ENCODE results near the gene NPAS3.

GRCh38 chr14:33127531-33127930 lies 188.9 kb downstream of the NPAS3 start:
- TF ChIP-seq CTCF (IDR thresholded peaks at IDR 0.05; ENCODE audit: low read depth, low read length, missing input control) (no peak), RAD21 (IDR thresholded peaks at IDR 0.05) (no peak), ATF3 (IDR thresholded peaks at IDR 0.05) (no peak), SP1 (IDR thresholded peaks at IDR 0.05) (no peak), TAF1 (conservative IDR thresholded peaks at IDR 0.05) (no peak), YY1 (IDR thresholded peaks at IDR 0.05) (no peak), GABPA (IDR thresholded peaks at IDR 0.05 in 1 of 2, conservative IDR thresholded peaks at IDR 0.05 in 1 of 2) (no peak), HNF4G (IDR thresholded peaks at IDR 0.05) (no peak), REST (IDR thresholded peaks at IDR 0.05) (no peak), EGR1 (IDR thresholded peaks at IDR 0.05; ENCODE audit: low read depth in 2 of 2) (no peak), MAX (IDR thresholded peaks at IDR 0.05) (no peak)

All from liver (tissue), 3 donors.